ENCODE measurements around the gene IQSEC1.

Gene IQSEC1

DNA sequence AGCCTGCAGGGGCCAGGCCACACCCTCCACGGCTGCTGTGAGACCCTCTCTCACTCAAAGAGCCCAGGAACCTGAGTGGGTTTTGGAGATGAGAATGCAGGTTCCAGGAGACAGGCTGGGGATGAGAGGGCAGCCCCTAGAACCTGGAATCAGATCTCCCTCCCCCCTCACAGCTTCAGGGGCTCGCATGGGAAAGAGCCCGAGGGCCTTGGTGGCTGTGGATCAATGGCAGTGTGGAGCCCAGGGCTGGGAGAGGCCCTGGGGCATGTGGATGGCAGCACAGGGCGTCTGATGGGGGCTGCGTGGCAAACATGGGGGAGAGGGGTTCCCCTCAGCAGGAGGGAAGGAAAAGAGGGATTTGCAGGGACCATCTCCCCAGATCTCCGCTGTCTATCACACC, 119.0 kb downstream of the IQSEC1 start:
- DNase-seq (ENCODE audit: low spot score), result no peak

DNA sequence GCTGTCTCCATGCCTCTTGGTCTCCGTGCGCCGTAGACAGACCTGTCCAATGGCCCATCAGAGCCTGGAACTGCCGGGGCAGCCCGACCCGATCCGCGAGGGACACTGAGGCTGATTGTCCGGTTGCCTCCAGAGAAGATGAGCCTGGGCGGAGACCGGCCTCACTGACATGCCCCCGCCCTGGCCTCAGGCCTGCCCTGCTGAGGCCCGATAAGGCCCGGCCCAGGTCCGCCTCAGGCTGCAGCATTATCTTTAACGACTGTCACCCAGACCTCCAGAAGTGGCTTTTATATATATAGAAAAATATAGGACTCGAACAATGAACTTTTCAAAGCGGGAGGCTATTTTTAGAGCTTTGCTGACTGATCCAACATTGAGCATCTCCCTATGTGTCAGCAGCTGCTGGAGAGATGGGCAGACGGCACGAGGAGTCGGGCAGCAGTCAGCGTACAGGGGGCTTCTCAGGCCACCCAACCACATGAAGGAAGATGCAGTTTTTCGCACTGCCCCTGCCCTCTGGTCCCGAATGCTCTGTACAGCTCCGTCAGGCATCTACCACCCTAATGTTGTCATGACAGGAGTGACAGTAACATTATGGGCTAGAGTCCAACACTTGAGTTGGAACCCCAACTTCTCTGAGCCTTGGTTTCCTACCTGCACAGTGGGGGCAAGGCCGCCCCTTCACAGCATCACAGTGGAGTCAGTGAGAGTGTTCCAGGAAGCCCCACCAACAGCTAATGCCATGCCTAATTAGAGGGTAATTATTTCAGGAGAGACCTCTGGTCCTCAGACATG, 119.8 kb downstream of the IQSEC1 start:
- no peak for DNase-seq (ENCODE audit: low spot score)

DNA sequence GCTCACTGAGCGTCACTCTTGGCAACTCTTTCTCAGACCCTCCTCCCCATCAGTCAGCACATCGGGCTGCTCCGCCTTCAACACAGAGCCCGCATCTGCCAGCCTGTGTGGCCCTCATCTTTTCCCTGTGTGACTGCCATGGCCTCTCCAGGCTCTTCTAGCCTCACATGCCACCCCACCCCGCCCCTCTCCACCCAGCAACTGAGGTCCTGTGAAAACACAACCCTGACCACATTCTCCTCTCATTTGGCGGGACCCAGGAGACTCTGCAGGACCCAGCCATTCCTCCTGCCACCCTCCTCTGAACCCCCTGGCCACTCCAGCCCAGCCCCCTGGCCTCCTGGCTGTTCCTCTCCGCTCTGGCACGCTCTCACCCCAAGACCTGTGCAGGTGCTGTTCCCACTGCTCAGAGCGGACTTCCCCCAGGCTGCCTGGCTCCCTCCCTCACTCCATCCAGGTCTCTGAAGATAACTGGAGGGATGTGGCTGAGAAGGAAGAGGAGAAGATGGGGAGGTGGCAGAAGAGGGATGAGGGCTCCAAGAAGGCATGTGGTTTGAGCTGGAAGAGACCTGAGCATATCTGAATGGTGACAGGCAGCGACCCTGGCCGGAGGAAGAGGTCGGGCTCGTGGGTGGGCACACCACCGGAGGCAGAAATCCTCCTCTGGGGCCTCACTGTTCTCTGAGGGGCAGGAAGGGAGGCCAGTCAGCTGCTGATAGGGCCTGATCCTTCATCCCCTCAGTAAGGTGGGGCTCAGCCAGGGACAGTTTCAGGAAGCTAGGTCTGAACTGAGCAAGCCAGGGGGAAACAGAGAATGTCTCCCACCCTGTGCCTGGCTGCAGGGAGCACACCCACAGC, 120.7 kb downstream of the IQSEC1 start:
- DNase-seq (ENCODE audit: low spot score), result no peak

DNA sequence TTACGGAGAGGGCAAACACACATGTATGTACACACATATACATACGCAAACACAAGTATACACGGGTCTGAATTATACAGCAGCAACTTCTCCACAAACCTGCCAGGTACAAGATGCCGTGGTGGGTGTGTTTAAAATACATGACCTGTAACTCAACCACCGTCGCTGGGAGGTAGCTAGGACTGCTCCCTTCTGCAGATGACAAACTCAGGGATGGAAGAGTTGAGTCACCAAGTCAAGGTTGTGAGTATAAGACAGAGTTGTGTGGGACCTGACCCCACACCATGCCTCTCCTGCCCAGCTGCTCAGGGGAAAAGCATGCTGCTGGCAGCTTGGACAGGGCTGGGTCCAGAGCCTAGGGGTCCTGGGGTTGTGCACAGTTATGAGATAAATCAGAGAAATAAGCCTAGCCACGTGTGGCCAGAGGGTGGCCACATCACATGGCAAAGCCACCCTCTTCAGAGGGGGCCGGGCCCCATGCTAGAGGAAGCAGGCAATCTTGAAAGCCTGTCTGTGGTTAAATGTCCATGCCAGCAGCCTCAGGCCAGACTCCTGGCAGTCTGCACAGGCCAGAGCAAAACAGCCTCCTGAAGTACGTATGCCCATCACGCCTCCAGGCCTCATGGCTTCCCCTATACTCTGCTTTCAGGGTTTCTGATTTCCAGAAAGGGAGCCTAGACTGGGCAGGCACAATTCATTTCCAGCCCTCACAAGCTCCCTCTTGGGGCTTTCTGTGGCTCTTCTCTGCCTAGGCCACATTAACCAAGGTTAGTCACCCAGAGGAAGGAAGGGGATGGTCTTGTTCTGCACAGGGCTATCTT, 124.1 kb downstream of the IQSEC1 start:
- peak; percentile 66 for DNase-seq (ENCODE audit: low spot score)

DNA sequence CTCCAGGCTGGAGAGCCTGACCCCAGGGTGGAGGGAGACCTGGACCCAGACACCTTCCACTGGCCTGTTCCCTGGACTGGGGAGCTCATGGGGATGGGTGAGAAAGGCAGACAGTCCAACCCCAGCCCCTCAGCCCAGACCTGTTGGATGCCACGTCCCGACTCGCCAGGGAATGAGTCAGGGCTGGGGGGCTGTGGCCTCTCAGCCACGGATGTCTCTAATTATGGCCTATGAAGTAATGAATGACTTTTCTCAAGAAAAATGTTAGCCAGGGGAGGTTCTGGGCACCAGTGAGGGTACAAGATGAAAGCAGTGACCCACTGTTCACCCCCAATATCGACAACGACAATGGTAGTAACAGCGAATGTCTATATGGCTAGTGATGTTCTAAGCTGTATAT, 124.9 kb downstream of the IQSEC1 start:
- DNase-seq (ENCODE audit: low spot score), result no peak

DNA sequence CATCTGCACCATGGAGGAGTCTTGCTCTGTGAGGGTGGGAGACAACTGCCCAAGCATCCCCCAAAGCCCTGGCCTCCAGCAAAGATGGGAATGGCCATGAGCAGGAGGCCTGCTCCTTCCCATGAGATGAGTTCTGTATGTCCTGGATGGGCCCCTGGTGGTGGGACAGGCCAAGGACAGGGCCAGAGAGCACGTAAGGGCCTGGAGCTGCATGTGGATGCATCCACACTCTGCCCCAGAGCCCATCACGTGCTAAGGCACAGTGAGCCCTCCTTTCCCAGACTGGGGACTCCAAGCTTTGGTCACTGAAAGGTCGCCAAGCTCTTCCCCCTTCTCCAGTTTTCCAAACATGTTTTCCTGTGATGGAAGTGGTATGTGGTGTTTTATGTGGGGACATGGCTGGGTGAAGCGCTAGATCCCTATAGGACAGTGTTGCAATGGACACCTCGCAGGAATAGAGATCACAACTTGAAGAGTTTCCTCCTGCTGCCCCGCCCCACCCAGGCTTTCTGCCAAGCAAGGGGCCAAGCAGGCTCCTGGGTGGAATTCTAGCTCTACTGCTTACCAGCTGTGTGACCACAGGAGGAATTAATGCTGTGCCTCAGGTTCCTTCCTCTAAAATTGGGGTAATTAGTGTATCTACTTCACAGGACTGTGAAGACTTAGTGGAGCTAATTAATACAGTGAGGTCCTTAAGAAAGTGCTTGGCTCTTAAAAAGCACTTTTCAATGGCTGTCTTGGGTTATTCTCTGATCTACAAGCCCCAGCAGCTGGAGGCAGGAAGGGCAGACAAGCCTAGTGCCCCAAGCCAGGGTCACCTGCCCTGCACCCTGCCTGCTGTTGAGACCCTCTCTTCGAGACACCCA, 125.5 kb downstream of the IQSEC1 start:
- no peak for DNase-seq (ENCODE audit: low spot score)

DNA sequence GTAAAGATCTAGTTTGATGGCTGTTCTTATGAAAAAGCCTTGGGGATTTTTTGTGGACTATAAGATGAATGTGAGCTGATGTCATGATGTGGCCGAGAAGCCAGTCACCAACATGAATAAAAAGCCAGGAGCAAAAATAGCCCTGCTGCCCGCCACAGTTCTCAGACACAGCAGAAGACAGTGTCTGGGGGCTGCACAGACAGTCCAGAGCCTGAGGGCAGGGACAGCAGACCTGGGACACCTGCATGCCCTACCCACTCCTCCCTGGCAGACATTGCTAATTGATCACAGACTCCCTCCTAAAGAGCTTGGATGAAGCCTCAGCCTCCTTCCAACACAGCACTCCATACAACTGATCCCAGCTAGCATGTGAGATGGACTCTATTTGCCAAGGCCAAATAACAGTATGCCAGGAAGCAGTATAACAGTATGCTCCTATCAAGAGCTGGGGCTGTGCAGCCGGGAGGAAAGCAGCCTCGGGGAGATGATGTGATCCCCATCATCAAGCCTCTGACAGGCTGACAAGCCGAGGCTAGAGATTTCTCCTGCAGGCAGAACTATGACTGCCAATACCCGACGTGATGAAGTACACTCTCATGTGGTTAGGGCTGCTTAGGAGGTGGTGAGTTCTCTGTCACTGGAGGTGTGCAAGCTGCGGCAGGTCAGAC, 126.4 kb downstream of the IQSEC1 start:
- no peak for DNase-seq (ENCODE audit: low spot score)

DNA sequence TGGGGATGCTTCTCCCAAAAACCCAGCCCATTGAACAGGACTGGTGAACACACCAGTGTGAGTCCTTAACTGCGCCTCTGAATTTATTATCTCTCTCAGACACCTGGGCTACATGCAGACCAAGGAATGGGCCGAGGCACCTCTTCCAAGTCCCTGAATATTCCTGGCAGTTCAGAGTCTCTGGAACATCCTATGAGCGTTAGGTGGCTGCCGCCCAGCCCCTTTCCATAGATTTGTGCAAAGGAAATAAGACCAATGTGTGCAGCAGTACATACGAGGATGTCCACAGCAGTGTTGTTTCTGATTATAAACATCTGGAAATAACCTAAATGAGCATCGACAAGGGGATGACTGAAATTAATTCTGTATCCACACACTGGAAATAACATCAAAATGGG, 127.0 kb downstream of the IQSEC1 start:
- DNase-seq (ENCODE audit: low spot score), result no peak

DNA sequence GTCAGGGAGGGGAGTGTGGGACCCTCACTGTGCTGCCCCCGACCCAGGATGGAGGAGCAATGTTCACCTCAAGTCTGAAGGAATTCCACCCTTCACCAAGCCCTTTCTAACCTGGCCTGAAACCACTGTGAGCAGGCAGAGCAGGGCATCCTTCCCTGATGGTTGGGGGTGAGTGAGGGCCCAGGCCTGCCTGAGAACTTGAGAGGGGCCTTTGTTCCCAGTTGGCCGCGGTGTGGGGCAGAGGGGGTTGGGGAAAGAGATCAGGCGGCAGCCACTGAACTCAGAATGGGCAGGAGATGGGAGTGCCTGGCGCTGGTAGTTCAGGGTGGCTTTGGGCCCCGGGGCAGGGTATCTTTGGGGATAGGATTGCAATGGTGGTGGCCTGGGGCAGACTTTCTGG, 128.4 kb downstream of the IQSEC1 start:
- DNase-seq (ENCODE audit: low spot score), result no peak

DNA sequence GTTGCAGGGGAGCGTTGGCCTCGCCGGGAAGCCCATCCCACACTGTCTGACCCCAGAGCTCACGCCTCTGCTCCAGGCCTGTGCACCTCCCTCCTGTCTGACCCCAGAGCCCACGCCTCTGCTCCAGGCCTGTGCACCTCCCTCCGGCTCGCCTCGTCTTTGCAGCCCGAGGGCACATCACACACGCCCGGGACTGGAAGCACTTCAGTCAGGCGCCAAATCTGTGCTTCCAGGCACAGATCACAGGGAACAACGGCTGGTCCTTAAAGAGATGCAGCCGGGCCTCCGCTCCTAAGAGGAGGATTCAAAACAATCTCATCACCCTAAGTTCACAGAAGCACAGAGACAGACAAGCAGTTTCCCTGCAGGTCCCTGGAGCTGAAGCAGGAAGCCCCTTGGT, 128.8 kb downstream of the IQSEC1 start:
- no peak for DNase-seq (ENCODE audit: low spot score)

DNA sequence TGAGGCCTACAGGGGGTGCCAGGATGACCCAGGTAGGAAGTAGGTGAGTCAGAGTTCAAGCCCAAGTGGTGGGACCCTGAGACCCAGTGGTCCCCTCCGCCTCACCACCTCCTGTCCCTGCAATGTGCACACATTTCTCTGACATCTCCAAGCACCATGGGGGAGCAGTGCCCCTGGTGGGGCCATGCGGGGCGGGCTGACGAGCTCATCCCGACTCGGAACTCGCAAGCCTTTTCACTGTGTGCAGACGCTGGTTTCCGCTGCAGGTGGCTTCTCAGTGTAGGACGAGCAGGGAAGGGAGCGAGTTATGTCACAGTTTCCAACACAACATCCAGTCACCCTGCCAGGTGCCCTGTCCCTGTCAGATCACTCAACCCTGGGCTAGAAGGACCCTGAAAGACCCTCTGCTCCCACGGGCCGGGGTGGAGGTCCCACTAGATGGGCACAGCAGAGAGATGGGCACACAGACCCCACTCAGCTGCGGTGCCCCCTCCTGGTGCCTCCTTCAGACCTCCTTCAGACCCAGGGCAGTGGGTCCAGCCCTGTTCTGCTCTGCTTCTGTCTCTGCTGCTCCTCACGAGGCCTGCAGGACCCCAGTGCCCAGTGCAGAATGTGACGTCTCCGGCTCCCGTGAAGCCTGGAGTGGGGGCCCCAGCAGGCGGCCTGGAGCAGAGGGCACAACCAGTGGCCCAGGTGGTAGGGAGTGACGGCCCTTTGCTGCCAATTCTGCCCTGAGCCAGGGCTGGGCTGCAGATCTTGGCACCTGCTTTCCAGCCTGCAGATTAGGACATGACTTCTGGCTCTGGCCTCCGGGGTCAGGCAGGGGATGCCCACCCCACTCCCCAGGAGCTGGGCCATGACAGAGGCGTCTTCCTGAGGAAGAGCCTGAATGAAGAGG, 129.9 kb downstream of the IQSEC1 start:
- DNase-seq (ENCODE audit: low spot score), result no peak

DNA sequence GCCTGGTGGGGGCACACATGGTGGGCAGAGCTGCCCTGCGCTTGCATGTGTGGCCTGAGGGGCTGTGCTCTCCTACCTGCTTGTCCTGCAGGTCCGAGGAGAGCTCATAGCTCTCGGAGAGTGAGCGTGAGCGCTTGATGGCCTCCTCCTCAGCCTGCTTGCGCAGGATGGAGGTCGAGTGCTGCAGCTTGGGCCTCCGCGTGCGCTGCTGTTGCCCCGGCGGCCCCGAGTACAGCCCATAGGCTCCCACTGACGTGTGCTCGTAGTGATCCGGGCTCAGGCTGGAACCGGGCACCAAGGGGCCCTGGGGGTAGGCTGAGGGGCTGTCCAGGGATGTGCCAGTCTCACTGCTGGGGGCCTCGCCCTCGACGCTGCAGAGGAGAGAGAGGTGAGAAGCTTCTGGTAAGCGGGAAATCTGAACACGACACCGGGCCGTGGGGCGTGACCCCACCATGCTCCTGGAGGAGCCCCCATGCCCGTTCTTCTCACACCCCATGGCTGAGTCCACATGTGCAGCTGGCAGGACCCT, 131.7 kb downstream of the IQSEC1 start:
- no peak for DNase-seq (ENCODE audit: low spot score)

DNA sequence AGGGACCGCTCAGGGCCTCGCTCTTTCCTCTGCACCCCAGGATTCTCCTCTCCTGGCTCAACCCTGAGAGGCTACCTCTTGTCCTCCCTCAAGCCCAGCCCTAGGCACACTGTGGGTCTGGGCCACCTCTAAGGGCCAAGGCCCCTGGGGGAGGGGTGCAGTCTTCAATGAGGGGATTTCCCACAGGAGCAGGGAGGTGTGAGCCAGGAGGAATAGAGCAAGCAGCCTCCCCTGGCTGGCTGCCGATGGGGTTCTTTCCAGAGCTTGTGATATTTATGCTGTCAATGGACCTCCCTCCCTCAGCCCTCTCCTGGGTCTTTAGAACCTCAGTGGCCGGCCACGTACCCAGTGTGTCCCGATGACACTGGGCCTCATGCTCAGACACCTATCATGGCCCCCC, 132.4 kb downstream of the IQSEC1 start:
- DNase-seq (ENCODE audit: low spot score), result no peak

DNA sequence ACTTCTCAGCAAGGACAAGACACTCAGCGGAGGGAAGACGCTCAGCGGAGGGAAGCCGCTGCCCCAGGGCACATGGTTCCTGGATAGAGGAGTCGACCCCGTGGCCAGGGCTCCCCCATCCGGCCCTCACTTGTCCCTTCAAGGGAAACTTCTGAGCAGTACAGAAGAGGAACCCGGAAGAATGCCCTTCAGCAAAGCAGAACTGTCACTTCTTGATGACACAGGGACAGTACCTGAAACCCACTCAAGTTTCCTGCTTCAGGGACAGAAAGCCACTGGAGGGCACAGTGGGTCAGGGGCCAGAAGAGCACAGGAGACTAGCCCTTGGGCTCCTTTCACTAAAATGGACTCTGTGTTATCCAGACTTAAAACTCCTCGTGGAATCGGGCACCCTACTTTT, 134.1 kb downstream of the IQSEC1 start:
- no peak for DNase-seq (ENCODE audit: low spot score)

DNA sequence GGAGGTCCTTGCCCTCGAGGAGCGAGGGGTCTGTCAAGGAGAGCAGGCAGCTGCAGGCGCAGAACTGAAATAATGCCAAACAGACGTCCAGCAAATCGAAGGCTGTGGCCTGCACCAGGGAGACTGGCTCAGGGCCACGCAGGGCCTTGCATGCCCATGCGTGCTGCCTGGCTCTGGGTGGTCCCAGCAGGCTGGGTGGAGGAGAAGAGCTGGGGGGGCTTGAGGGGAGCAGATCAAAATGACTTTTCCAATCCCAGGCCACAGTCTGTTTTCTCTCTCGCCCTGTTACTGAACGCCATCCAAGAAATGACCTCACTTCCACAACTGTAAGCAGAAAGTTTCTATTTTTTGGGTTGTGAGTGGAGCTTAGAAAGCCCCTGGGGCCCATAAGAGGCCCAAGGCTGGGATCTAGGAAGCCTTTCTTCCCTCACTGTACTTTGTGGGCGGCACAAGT, 134.9 kb downstream of the IQSEC1 start:
- DNase-seq (ENCODE audit: low spot score), result no peak

DNA sequence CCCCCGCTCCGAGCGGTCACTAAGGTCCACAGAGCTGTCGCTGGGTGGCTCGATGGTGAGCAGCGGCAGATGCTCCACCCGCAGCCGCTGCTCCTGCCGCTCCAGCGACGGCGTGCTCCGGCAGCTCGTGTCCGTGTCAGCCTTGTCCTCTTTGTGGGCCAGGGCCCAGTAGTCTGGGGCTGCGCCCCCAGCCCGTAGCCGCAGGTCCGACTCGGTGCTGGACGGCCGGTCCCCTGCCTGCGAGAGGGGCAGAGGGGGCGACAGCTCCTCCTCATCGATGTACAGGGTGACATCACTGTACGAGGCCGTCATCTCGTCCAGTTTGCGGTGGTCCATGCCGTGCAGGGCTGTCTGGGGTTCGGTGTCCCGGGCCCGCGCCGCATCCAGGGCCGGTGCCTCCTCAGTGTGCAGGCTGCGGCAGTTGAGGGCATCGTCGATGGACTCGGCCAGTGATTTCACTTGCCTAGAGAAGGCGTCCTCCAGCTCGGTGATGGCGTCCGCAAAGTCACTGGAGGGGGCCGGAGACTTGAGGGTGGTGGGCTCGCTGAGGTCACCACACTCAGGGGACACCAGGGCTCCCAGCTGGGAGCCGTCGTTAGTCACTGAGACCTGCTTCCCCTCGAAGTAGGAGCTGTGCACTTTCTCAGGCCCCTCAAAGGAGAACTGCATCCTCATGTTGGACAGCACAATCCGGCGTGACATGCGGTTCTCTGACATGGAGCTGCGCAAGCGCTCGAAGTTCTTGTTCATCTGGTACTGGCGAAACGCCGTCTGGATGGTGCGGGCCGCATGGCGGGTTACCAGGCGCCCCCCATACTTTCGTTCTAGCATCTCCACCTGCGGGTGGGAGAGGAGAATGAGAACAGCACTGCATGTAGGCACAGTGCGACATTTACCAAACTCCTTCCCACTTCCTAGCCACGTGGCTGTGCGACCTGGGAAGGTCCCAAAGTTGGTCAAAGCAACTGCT, 137.1 kb downstream of the IQSEC1 start:
- DNase-seq (ENCODE audit: low spot score), result no peak

DNA sequence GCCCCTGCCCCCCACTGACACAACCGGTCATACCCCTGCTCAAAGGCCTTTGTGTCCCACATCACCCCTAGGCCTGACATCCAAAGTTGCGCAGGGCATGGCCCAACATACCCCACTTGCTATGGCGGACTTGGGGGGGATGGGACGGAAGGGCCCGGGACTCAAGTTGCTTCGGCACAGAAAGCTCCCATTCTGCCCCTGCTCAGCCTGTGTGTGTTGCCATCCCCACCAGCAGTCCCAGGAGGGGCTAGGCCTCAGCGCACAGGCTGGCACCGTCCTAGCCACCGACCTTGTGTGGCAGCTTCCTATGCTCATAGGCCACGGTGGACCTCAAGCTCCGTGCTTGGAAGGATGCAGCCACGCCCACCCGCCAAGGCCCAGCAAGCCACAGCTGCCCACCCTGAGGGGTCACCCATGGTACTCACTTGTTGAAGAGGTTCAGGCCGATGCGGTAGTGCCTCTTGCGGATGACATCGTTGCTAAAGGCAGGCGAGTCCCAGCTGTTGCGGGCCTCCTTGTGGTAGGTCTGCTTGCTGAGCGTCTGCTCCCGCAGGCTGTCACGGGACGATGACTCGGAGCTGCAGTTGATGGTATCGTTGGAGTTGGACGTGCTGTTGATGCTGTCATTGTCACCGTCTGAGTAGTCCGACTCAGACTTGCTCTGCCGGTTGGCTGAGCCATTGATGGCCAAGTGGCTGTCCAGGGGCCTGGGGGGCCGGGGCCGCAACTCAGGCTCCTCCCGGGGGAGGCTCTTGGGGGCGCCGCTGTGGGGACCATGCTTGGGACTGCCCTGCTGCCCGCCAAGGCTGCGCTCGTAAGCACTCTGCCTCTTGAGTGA, 138.0 kb downstream of the IQSEC1 start:
- no peak for DNase-seq (ENCODE audit: low spot score)

Measured in kidney capillary endothelial cell (primary cell).